Measurements from ENCODE around the gene ACMSD. TPM values are rescaled to one million over a fixed set of nuclear protein-coding genes. Genes with fewer than 3 reads are reported as not detected.
A peak's percentile ranks its signal among the peaks of the same experiment; 100 is the strongest.

Gene ACMSD
- polyA plus RNA-seq, 1 donor from 2014 or later: not detected

GRCh38 chr2:134949981-134950708 is 111.7 kb downstream of the ACMSD start:
- no peaks in the 10 kb centered on the region for H4K20me1 ChIP-seq (ENCODE audit: insufficient read depth)
- no peaks in the 10 kb centered on the region for H3K27me3 ChIP-seq (ENCODE audit: insufficient read depth, low read depth, low read length)
- H3K4me2 ChIP-seq (ENCODE audit: low read length): no peak overlapping the region
- H3K36me3 ChIP-seq (ENCODE audit: insufficient read depth, low read length): peaks cover 18% of the 10 kb centered on the region
- H3F3A ChIP-seq (ENCODE audit: insufficient read depth, low read length, poor library complexity, severe bottlenecking): no peaks in the 10 kb centered on the region
- H3K9me2 ChIP-seq (ENCODE audit: insufficient read depth, low read length): no peaks in the 10 kb centered on the region
- no peak for TF ChIP-seq SMC3 (conservative IDR thresholded peaks at IDR 0.05; ENCODE audit: poor library complexity)
- TF ChIP-seq, protein P1, sequence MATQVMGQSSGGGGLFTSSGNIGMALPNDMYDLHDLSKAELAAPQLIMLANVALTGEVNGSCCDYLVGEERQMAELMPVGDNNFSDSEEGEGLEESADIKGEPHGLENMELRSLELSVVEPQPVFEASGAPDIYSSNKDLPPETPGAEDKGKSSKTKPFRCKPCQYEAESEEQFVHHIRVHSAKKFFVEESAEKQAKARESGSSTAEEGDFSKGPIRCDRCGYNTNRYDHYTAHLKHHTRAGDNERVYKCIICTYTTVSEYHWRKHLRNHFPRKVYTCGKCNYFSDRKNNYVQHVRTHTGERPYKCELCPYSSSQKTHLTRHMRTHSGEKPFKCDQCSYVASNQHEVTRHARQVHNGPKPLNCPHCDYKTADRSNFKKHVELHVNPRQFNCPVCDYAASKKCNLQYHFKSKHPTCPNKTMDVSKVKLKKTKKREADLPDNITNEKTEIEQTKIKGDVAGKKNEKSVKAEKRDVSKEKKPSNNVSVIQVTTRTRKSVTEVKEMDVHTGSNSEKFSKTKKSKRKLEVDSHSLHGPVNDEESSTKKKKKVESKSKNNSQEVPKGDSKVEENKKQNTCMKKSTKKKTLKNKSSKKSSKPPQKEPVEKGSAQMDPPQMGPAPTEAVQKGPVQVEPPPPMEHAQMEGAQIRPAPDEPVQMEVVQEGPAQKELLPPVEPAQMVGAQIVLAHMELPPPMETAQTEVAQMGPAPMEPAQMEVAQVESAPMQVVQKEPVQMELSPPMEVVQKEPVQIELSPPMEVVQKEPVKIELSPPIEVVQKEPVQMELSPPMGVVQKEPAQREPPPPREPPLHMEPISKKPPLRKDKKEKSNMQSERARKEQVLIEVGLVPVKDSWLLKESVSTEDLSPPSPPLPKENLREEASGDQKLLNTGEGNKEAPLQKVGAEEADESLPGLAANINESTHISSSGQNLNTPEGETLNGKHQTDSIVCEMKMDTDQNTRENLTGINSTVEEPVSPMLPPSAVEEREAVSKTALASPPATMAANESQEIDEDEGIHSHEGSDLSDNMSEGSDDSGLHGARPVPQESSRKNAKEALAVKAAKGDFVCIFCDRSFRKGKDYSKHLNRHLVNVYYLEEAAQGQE (IDR thresholded peaks at IDR 0.05; ENCODE audit: borderline replicate concordance): no peak
- no peak for TF ChIP-seq MXI1 (conservative IDR thresholded peaks at IDR 0.05; ENCODE audit: poor library complexity, severe bottlenecking)
- no peak for TF ChIP-seq RAD21 (conservative IDR thresholded peaks at IDR 0.05)
- TF ChIP-seq POLR2AphosphoS5 (IDR thresholded peaks at IDR 0.05): no peak
- no peak for TF ChIP-seq EZH2 (IDR thresholded peaks at IDR 0.05; ENCODE audit: borderline replicate concordance, insufficient read depth, low read length, poor library complexity, severe bottlenecking)
- TF ChIP-seq, protein P2, sequence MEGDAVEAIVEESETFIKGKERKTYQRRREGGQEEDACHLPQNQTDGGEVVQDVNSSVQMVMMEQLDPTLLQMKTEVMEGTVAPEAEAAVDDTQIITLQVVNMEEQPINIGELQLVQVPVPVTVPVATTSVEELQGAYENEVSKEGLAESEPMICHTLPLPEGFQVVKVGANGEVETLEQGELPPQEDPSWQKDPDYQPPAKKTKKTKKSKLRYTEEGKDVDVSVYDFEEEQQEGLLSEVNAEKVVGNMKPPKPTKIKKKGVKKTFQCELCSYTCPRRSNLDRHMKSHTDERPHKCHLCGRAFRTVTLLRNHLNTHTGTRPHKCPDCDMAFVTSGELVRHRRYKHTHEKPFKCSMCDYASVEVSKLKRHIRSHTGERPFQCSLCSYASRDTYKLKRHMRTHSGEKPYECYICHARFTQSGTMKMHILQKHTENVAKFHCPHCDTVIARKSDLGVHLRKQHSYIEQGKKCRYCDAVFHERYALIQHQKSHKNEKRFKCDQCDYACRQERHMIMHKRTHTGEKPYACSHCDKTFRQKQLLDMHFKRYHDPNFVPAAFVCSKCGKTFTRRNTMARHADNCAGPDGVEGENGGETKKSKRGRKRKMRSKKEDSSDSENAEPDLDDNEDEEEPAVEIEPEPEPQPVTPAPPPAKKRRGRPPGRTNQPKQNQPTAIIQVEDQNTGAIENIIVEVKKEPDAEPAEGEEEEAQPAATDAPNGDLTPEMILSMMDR (IDR thresholded peaks at IDR 0.05; ENCODE audit: poor library complexity, severe bottlenecking): no peak
- TF ChIP-seq EP300 (conservative IDR thresholded peaks at IDR 0.05; ENCODE audit: poor library complexity, severe bottlenecking): no peak
- no peak for TF ChIP-seq TAF1 (IDR thresholded peaks at IDR 0.05; ENCODE audit: low read depth)
- H3K9me3 ChIP-seq (ENCODE audit: low read length): no peaks in the 10 kb centered on the region
- no peak overlapping the region for H2AFZ ChIP-seq (ENCODE audit: low read depth, low read length)
- no peak overlapping the region for H3K27ac ChIP-seq (ENCODE audit: low read length)
- no peak overlapping the region for H3K9ac ChIP-seq (ENCODE audit: low read length)
- no peak overlapping the region for H3K4me3 ChIP-seq (ENCODE audit: low read length)
- H3K79me2 ChIP-seq (replicated peaks; ENCODE audit: insufficient read depth, low read length): peaks cover 3% of the 10 kb centered on the region

GRCh38 chr2:134950886-134951285 is 112.5 kb downstream of the ACMSD start:
- no peak overlapping the region for H3K9ac ChIP-seq (ENCODE audit: low read length)
- TF ChIP-seq, protein P2 (IDR thresholded peaks at IDR 0.05; ENCODE audit: poor library complexity, severe bottlenecking): no peak
- peak; percentile 13 for TF ChIP-seq EP300 (conservative IDR thresholded peaks at IDR 0.05; ENCODE audit: poor library complexity, severe bottlenecking)
- no peaks in the 10 kb centered on the region for H4K20me1 ChIP-seq (ENCODE audit: insufficient read depth)
- no peaks in the 10 kb centered on the region for H3F3A ChIP-seq (ENCODE audit: insufficient read depth, low read length, poor library complexity, severe bottlenecking)
- no peak overlapping the region for H3K27ac ChIP-seq (ENCODE audit: low read length)
- H2AFZ ChIP-seq (ENCODE audit: low read depth, low read length): no peak overlapping the region
- H3K9me2 ChIP-seq (ENCODE audit: insufficient read depth, low read length): no peaks in the 10 kb centered on the region
- H3K9me3 ChIP-seq (ENCODE audit: low read length): no peaks in the 10 kb centered on the region
- no peaks in the 10 kb centered on the region for H3K27me3 ChIP-seq (ENCODE audit: insufficient read depth, low read depth, low read length)
- H3K4me3 ChIP-seq (ENCODE audit: low read length): no peak overlapping the region
- H3K79me2 ChIP-seq (replicated peaks; ENCODE audit: insufficient read depth, low read length): peaks cover 2% of the 10 kb centered on the region
- peaks cover 19% of the 10 kb centered on the region for H3K36me3 ChIP-seq (ENCODE audit: insufficient read depth, low read length)
- H3K4me2 ChIP-seq (ENCODE audit: low read length): no peak overlapping the region

Small RNA genes lying within 50 kb of the gene (small RNA-seq; reads per million reads assigned to genes)
- gene AC110620.1: 0 reads per million in 3 experiments
- 0 reads per million in 3 experiments for gene MIR5590

Other genes with a start within 250 kb of the ACMSD start
- gene TMEM163, start 119.6 kb upstream of the ACMSD start, polyA plus RNA-seq: 3.1 and 3.5 TPM in 2 replicates
- gene CCNT2, start 80.2 kb downstream of the ACMSD start, polyA plus RNA-seq: 121 and 134 TPM in 2 replicates
- not detected in 2 replicates for gene MAP3K19, start 208.8 kb downstream of the ACMSD start, polyA plus RNA-seq
- gene RAB3GAP1, start 213.7 kb downstream of the ACMSD start, polyA plus RNA-seq: 42.0 and 43.3 TPM in 2 replicates

All from neural cell (in vitro differentiated cells).